SH-SY5Y (cell line): ENCODE data around the gene ATRN.

Experiments
- GATA2 ChIP-seq: IDR thresholded peaks from 2 replicates; pipeline ENCODE4 v1.6.1; 2011; ENCODE audit warnings: mild to moderate bottlenecking, low read depth, low read length
- GATA3 ChIP-seq: IDR thresholded peaks from 2 replicates; pipeline ENCODE4 v1.6.1; 2011; ENCODE audit warnings: low read depth, mild to moderate bottlenecking, low read length, moderate library complexity

DNA sequence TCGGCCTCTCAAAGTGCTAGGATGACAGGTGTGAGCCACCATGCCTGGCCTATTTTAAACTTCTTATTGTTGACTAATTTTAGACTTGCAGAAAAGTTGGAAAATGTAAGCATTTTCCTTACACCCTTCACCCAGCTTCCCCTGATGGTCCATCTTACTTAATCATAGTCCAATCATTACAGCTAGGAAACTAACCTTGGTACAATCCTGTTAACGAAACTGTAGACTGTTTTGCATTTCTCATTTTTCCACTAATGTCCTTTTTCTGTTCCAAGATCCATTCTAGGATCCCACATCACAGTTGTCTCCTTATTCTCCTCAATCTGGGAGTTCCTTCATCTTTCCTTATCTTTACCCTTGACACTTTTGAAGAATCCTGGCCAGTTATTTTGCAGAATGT lies 193.0 kb downstream of the ATRN start:
- no peak for TF ChIP-seq GATA2
- no peak for TF ChIP-seq GATA3
